Upper lobe of left lung (tissue), 4 donors: ENCODE data around the gene APPBP2.

Experiments used
- CTCF ChIP-seq, 6 experiments: fragments of 450-650 bp in 4 of 6; fragments of 200-600 bp in 2 of 6; sonication (generic) in 2 of 6; IDR thresholded peaks; one replicate each; pipeline ENCODE4 v1.5.1; 2016 to 2019; ENCODE audit warnings: antibody characterized with exemption in 6 of 6
- EP300 ChIP-seq, 4 donors: sonication (generic); formaldehyde crosslinking; IDR thresholded peaks; one replicate each; pipeline ENCODE4 v1.5.1; 2017; ENCODE audit warnings: antibody characterized with exemption in 4 of 4, control low read depth in 2 of 4
- POLR2A ChIP-seq, 4 donors: fragments of 450-650 bp; IDR thresholded peaks; one replicate each; pipeline ENCODE4 v1.5.1; 2016 to 2017; ENCODE audit warnings: antibody characterized with exemption in 4 of 4, mild to moderate bottlenecking in 2 of 4
- POLR2AphosphoS5 ChIP-seq, 2 donors: sonication (generic); formaldehyde crosslinking; IDR thresholded peaks; one replicate each; pipeline ENCODE4 v1.5.1; 2017; ENCODE audit warnings: antibody characterized with exemption in 2 of 2

- no peak for TF ChIP-seq POLR2AphosphoS5 (IDR thresholded peaks at IDR 0.05)
- no peak for TF ChIP-seq CTCF (IDR thresholded peaks at IDR 0.05)
- TF ChIP-seq POLR2A (IDR thresholded peaks at IDR 0.05), result no peak
- TF ChIP-seq EP300 (IDR thresholded peaks at IDR 0.05), result no peak
Measured at GRCh38 chr17:60508384-60508980, 17.6 kb downstream of the APPBP2 start.
